OCI-LY1 (cell line): ENCODE measurements around the gene FYTTD1.
A peak's percentile ranks its signal among the peaks of the same experiment; 100 is the strongest.

ENCODE experiments used
- EZH2 ChIP-seq: fragments of 200-600 bp; sonication (generic), shearing (Covaris generic); IDR thresholded peaks from 2 replicates; pipeline ENCODE4 v1.8.0; 2017; ENCODE audit warnings: borderline replicate concordance, mixed run types, mild to moderate bottlenecking, antibody characterized with exemption, low read length, moderate library complexity, mixed read lengths
- TF ChIP-seq, protein P1 (sequence below): fragments of 200-600 bp; sonication (generic), shearing (Covaris generic); IDR thresholded peaks from 2 replicates; pipeline ENCODE4 v1.5.1; 2017; ENCODE audit warnings: mild to moderate bottlenecking, antibody characterized with exemption, low read length, moderate library complexity, mixed read lengths

DNA sequence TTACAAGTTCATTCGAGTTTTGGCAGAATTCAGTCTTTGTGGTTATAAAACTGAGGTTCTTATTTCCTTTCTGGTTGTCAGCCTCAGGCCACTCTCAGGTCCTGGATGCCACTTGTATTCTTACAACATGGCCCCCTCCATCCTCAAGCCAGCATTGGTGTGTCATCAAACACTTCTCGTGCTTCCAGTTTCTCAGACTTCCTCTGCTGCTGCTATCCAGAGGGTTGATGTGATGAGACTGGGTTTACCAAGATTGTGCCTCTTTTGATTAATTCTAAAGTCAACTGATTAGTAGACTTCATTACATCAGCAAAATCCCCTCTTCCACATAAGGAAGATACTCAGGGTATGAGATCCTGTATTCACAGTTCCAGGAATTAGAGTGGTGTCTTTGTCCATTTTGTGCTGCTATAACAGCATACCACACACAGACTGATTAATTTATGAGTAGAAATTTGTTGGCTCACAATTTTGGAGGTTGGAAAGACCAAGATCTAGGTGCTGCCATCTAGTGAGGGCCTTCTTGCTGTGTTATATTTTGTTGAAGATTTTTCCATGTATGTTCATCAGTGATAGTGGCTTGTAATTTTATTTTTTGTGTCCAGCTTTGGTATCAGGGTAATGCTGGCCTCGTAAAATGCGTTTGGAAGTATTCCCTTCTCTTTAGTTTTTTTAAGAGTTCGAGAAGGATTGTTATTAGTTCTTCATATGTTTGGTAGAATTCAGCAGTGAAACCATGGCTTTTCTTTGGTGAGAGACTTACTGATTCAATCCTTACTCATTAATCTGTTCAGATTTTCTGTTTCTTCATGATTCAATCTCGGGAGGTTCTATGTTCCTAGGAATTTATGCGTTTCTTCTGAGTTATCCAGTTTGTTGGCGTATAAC, 52.5 kb downstream of the FYTTD1 start:
- TF ChIP-seq, protein P1, sequence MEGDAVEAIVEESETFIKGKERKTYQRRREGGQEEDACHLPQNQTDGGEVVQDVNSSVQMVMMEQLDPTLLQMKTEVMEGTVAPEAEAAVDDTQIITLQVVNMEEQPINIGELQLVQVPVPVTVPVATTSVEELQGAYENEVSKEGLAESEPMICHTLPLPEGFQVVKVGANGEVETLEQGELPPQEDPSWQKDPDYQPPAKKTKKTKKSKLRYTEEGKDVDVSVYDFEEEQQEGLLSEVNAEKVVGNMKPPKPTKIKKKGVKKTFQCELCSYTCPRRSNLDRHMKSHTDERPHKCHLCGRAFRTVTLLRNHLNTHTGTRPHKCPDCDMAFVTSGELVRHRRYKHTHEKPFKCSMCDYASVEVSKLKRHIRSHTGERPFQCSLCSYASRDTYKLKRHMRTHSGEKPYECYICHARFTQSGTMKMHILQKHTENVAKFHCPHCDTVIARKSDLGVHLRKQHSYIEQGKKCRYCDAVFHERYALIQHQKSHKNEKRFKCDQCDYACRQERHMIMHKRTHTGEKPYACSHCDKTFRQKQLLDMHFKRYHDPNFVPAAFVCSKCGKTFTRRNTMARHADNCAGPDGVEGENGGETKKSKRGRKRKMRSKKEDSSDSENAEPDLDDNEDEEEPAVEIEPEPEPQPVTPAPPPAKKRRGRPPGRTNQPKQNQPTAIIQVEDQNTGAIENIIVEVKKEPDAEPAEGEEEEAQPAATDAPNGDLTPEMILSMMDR: peak; percentile 84
- TF ChIP-seq EZH2: no peak
